ENCODE measurements around the gene AZIN2. TPM values are rescaled to one million over a fixed set of nuclear protein-coding genes. Genes with fewer than 3 reads are reported as not detected.

AZIN2 gene
- total RNA-seq, 1 donor from 2014 or later, result 15.1 TPM

DNA sequence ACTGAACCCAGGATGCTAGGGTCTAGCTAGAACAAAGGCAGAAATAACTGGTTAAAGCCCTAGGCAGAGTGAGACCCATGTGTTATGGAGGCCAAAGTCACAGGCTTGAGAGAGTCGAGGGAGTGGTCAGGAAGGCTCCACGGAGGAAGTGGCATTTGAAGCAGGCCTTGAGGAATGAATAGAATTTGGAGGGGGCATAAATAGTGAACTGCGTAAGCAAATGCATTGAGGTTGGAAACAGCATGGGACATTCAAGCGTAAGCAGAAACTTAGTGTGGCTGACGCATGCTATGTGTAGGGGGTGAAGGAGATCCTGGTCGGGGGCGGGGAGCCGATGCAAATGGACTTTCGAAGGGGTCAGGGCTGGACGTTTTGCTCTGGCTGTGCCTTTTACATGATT is 11.5 kb downstream of the AZIN2 start:
- DNase-seq (ENCODE audit: low spot score in 2 of 2, unreplicated experiment in 2 of 2), result no peak
- TF ChIP-seq CTCF (IDR thresholded peaks at IDR 0.05; ENCODE audit: unreplicated experiment), result no peak
- peaks cover 3% of the 10 kb centered on the region for H3K36me3 Mint-ChIP-seq
- H3K4me1 Mint-ChIP-seq, result peaks cover 14% of the 10 kb centered on the region
- H3K27ac Mint-ChIP-seq, result no peak overlapping the region
- no peaks in the 10 kb centered on the region for H3K27me3 Mint-ChIP-seq (ENCODE audit: low read depth)
- no peaks in the 10 kb centered on the region for H3K9me3 Mint-ChIP-seq
- H3K4me3 Mint-ChIP-seq, result no peak overlapping the region

GRCh38 chr1:33093004-33093403 is 12.1 kb downstream of the AZIN2 start:
- DNase-seq (ENCODE audit: low spot score in 2 of 2, unreplicated experiment in 2 of 2), result no peak
- no peak for TF ChIP-seq CTCF (IDR thresholded peaks at IDR 0.05; ENCODE audit: unreplicated experiment)
- no peak overlapping the region for H3K4me3 Mint-ChIP-seq
- H3K27me3 Mint-ChIP-seq (ENCODE audit: low read depth), result no peaks in the 10 kb centered on the region
- no peak overlapping the region for H3K27ac Mint-ChIP-seq
- H3K4me1 Mint-ChIP-seq, result peaks cover 11% of the 10 kb centered on the region
- peaks cover 3% of the 10 kb centered on the region for H3K36me3 Mint-ChIP-seq
- no peaks in the 10 kb centered on the region for H3K9me3 Mint-ChIP-seq

DNA sequence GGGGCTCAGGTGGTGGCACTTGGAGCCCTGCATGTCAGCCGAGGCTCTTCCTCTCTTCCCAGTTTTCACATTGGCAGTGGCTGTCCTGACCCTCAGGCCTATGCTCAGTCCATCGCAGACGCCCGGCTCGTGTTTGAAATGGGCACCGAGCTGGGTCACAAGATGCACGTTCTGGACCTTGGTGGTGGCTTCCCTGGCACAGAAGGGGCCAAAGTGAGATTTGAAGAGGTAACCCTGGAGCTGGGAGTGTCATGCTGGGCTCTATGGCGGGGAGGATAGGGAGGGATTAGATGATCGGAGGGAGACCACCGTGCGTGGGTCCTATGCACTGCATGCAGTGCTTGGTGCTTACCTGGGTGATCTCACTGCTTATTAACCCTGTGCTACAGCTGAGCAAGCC is 13.5 kb downstream of the AZIN2 start:
- Mint-ChIP-seq H3K4me1 (peaks cover 7% of the 10 kb centered on the region), H3K4me3 (no peak overlapping the region), H3K36me3 (peaks cover 3% of the 10 kb centered on the region), H3K27me3 (ENCODE audit: low read depth) (no peaks in the 10 kb centered on the region), H3K9me3 (no peaks in the 10 kb centered on the region), H3K27ac (no peak overlapping the region)
- DNase-seq (ENCODE audit: low spot score in 2 of 2, unreplicated experiment in 2 of 2), result no peak
- no peak for TF ChIP-seq CTCF (IDR thresholded peaks at IDR 0.05; ENCODE audit: unreplicated experiment)

DNA sequence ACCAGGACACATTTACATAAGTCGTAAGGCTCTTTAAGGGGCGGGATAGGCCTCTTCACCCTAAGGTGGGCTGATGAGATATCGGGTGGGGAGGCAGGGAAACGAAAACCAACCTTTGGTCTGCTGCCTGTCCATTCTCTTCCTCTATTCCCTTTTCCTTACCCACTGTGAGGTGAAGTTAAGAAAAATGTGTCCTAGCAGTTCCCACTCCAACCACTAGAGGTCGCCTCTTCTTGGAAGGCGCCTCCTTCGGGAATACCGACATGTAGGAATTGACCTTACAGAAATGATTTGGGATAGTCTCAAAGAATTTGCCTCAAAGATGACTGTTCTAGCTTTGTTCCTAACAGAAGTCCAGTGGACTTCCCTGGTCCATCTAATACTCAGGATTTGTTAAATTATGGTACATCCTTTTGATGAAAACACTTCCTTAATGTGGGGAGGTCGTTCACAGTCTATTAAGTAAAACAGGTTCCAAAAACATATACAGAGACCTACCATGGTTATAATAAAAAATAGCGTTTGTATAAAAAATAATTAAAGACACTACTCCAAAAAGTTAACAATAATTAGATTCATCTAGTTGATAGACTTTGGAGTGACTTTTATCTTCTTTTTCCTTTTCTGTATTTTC is 14.1 kb downstream of the AZIN2 start:
- peak; percentile 98 for TF ChIP-seq CTCF (IDR thresholded peaks at IDR 0.05; ENCODE audit: unreplicated experiment)
- Mint-ChIP-seq H3K36me3 (peaks cover 3% of the 10 kb centered on the region), H3K9me3 (no peaks in the 10 kb centered on the region), H3K4me3 (no peak overlapping the region), H3K4me1 (peaks cover 10% of the 10 kb centered on the region), H3K27ac (no peak overlapping the region), H3K27me3 (ENCODE audit: low read depth) (no peaks in the 10 kb centered on the region)
- peak in 1 of 2 experiments; percentile 80 for DNase-seq (ENCODE audit: low spot score in 2 of 2, unreplicated experiment in 2 of 2)

DNA sequence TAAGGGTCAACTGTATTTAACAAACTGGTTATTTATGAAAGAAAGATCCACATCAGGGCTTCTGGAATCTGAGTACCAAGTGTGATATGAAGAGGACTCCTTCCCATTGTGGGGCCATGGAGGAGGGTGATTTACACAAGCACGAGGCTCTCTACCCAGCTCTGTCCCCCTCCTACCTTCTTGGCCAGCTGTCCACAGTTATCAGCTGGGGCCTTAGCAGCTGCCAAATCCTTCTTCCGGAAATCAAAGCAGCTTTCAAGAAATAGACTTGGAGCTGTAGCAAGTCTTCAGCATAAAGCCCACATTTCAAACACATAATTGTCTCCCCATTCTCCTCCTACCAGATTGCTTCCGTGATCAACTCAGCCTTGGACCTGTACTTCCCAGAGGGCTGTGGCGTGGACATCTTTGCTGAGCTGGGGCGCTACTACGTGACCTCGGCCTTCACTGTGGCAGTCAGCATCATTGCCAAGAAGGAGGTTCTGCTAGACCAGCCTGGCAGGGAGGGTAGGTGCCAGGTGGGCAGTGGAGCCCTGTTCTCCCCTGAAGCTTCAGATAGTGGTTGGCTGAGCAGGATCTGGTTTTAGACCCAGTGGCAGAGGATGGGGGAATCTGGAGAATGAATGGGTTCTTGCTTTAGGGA is 15.5 kb downstream of the AZIN2 start:
- Mint-ChIP-seq H3K4me3 (no peak overlapping the region), H3K27me3 (ENCODE audit: low read depth) (no peaks in the 10 kb centered on the region), H3K9me3 (no peaks in the 10 kb centered on the region), H3K36me3 (peaks cover 5% of the 10 kb centered on the region), H3K27ac (no peak overlapping the region), H3K4me1 (peaks cover 10% of the 10 kb centered on the region)
- no peak for TF ChIP-seq CTCF (IDR thresholded peaks at IDR 0.05; ENCODE audit: unreplicated experiment)
- no peak for DNase-seq (ENCODE audit: low spot score in 2 of 2, unreplicated experiment in 2 of 2)
